Hypothalamus (tissue), 51 donors: ENCODE results near the gene NUDT14.
A peak's percentile ranks its signal among the peaks of the same experiment; 100 is the strongest.

Source experiments
- DNase-seq, 51 donors: peaks; one replicate each; lab custom pipeline; 2025; lab: John Stamatoyannopoulos, UW

Gene NUDT14

DNA sequence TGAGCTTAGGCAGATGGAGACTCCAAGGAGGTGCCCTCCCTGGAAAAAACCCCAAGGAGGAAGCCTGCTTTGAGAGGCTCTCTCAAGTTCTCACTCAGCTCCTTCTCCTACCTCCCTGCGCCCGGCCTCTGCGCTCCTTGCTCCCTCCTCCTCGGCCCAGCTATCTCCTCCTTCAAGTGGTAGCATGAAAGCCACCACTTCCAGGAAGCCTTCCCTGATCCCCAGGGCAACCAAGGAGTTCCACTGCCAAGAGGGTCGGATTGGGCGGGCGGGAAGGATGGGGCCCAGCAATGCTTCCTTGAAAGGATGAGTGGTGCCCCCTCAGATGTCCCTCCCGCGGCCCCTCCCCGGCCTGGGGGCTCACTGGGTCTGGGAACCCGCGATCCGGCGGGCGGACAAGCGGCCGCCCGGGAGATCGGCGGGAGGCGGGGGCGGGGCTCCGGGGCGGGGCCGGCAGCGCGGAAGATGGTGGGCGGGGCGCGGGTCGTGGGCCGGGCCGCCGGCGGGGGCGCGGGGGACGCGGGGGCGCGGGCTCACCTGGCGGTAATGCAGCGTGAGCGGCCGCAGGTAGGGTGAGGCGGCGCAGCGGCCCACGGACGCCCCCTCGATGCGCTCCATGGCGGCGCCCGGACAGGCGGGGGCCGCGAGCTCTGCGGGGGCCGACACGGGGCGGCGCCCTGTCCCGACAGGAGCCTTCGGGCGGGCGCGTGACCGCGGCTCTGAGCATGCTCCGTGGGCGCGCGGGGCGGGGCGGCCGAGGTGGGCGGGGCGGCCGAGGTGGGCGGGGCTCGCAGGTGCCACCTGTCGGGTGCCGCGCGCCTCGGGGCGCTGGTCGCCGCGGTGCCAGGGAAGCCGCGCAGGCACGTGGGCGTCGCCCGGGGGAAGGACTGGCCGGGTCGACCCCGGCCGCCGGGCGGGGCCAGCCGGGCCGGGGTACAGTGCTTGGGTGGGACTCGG is at the start of gene NUDT14:
Gene NUDT14 (minus strand): TSS at position 721 of the 957 bp plus-strand sequence. CDS start 103 bp downstream, at position 618.
- DNase-seq, result peak in 27 of 51 donors; percentile 9 to 66 (median 42)

DNA sequence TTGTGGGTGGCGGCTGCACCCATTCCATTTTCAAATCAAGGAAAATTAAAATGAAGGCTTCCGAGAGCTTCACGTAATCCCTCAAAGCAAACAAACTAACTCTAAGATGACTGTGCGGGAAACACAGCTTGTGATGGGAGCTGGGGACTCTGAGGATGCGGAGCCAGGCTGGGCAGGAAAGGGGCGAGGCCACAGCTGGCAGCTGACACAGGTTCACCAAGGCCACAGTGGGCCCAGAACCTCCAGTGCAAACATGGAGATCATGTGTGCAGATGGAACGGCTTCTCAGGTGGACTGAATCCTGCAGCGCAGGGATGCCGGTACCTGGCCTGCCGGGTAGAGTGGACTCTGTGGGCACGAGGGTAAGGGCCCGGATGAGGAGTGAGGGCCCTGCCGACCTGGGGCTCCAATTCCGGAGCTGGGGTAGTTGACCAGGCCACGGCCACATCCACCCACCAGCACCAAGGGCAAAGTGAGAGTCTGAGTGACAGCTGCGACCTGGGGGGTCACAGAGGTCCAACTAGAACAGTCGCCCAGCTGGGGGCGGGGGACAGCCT is 48.1 kb upstream of the NUDT14 start:
- DNase-seq, result no peak

DNA sequence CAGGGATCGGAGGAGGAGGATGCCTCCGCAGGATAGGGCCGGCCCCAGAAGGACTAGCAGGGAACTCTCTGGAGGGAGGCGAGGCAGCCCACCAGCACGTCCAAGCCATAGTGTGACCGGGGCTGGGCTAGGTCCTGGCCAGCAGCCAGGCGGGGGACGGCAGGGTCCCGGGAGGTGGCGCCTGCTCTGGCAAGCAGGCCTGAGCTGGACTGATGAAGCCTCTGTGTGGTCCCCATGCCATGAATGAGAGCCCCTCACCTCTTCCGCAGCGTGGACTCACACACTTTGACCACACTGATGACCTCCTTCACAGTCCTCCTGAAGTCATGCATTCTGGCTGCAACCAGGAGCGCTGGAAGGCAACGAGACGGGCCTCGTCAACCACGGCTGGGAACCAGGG is 47.5 kb upstream of the NUDT14 start:
- no peak for DNase-seq

DNA sequence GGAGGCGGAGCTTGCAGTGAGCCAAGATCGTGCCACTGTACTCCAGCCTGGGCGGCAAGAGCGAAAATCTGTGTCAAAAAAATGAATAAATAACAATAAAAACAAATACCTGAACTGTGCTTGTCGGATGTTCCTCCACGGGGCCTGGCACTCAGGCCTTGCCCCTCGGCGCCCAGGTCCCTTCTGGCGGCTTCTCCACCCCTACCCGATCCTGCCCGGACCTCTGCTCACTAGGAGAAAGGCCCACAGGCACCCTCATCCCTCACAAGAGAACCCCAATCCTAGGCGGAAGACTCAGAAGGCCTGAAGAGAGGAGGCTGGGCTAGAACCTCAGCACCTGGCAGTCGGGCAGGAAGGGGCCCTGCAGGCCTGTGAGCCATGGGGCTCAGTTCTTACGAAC is 46.2 kb upstream of the NUDT14 start:
- no peak for DNase-seq

DNA sequence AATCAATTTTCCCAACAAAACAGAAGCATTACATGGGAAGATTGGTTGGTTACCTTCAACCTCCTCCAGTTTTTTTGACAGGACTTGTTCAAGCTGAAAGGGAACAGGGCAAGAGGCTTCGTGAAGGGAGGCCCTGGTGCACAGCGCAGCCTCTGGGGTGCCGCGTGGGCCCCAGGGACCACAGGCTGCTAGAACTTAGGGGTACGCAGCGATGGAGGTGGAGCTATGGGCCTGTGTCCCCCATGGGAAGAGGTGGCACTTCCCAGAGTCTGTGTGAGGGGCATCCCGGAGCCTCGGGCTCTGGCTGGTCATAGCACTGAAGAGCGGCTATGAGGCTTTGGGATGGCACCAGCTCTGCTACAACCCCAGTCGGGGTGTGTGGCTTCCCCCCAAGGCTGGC is 45.1 kb upstream of the NUDT14 start:
- DNase-seq, result no peak

DNA sequence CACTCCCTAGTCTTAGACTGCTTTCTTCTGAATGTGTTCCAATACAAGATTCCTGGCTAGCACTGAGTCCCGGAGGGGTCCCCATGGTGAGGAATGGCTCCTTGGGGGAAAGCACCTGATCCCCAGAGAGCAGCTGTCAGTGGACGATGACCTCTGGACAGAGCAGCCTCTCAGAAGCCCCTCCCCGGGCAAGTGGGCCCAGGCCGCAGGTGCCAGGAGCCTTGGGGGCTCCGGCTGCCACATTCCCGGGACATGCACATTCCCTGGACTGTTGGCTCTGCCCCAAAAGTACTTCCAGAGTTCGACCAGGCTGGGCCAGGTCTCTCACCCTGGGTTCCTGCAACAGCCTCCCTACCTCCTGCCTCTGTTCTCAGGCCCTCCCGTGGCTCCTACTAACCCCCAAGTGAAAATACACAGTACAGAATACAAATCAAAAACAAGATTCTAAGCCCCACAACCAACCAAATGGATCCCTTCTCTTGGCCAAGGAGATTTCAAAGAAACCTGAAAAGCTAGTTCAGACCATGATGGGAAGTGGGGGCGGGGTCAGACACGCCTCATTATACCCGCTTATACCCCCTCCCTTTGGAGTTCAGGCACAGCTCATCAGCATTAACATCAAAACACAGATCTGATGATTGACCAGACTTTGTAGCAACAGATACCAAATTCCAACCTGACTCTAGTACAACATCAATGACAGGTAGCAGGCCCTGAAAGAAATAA is 43.9 kb upstream of the NUDT14 start:
- no peak for DNase-seq

DNA sequence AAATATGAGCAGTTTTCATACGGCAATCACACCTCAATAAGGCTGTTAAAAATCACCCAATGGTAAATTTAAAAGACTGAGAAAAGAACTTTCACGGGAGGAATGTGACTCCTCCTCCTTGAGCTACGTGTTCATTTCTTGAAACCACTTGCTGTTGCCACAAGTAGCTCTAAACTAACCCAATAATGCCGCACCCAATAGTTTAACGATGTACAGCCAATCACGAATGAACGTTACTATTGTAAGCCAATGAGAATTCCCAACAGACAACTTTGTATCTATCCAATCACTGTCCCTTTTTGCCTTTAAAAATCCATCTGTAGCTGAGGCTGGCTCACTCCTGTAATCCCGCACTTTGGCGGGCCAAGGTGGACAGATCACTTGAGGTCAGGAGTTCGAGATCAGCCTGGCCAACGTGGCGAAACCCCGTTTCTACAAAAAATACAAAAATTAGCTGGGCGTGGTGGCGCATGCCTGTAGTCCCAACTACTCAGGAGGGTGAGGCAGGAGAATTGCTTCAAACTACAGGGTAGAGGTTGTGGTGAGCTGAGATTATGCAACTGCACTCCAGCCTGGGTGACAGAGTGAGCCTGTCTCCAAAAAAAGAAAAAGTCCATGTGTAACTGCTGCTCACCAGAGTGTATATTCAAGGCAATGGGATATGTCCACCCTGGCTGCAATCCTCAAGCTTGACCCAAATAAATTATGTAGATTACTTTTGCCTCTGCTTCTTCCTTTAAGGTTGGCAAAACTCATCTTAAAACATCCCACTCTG is 42.8 kb upstream of the NUDT14 start:
- no peak for DNase-seq

DNA sequence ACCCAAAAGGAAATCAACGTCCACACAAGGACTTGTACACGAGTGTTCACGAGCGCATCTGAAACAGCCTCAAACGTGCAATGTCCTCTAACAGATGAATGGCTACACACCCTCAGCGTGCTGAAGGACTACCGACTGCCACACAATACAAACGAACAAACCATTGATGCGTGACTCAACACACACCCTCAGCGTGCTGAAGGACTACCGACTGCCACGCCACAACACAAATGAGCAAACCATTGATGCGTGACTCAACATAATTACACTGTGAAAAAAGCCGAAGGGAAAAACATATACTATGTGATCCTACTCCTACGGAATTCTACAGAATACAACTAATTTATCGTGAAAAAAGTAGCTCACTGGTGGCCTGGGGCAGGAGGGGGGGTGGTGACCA is 42.1 kb upstream of the NUDT14 start:
- no peak for DNase-seq

DNA sequence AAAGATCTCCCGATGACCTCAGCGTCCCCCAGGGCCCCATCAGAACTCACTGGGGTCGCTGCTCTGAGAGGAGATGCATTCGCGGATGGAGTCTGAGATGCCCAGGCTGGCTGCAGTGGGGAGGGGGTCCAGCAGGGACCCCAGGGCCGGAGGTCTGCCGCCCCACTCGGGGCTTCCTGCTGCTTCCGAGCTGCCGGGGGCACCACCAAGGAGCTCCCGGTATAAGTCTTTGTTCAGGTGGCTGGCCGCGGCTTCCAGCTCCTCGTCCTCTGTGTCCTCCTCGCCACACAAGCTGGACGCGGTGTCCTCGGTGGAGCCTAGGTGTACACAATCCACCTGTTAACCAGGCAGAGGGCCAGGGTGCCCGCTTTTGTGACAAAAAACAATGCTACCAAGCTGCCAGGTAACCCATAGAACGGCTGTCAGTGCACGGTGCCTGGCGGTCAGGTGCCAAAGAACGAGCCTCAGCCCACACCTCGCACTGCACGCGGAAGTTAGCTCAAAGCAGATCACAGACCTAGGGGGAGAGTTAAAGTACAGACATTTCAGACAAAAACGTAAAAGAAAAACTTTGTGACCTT is 40.6 kb upstream of the NUDT14 start:
- no peak for DNase-seq

DNA sequence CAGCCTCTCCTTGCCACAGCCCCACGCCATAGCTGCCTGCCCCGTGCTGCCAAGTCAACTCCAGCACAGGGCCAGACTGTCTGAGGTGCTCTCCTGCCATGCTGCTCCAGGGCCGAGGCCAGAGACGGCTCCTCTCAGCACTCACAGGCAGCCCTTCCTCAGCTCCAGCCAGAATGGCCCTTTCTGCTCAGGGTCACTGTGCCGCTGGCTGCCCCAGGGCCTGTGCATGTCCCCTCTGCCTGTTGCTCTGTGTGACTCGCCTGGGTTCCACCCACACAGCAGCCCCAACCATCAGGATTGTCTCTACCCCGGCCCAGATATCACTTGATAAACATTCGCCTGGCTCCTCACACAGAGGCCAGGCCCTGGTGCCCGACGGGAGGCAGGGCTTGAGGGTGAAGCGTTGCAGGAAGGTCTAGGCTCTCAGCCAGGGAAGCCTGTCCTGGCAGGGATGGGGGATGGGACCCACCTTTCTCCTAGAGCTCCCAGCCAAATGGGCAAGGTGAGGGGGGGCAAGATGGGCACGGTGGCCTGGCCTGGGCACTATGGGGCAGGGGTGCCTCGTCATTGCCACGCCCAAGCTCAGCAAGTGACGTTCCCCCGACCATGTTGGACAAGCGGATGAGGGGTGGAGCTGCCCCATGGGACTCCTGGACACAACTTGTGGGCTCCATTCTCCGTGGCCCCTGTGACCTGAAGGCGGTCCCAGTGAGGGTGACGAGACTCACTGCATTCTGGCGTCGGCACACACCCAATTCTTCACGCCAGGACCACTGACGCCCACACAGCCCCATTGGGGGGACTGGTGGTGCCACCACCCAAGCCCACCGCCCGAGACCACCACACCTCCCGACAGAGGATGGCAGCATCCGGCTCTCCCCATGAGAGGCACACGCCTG is 39.8 kb upstream of the NUDT14 start:
- no peak for DNase-seq

DNA sequence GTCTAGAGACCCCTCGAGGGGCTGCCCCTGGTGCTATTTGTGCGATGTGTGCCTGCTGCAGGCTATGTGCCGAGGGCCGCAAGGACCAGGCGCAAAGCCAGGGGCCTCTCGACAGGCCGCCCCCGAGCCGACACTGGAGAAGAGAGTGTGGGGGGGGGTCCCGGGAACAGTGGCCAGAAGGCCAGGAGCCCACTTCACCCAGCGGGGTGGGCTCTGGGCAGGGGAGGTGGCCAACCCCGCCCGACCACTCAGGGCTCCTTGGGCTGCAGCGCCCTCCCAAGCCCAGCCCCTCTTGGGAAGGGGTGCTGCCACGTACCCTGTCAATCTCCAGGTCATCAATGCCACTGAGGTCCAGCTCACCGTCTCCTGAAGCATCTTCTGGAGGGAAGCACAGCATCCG is 38.6 kb upstream of the NUDT14 start:
- no peak for DNase-seq

DNA sequence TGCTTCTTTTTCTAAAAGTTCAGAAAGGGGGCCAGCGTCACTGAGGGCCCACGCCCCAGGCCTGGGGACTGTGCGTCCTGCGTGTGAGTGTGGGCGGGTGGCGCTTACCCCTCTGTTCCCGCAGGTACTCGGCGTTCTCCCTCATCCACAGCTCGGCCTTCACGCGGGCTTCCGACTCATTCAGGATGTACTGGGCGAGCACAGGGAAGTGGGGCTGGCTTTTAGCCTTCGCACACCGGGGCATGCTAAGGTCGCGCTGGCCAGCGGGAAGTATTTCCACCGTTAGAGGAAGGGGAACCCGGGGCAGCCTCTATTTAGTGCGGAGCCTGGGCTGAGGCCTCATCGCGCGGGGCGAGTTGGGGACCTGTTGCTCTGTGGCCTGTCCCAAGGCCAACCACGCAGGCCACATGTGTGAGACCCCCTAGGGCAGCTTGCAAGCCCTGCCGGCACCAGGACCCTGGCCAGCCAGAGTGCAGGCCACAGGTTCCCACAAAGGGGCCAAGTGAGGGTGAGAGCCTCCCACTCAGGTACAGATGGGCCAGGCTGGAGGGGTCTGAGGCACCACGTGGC is 38.0 kb upstream of the NUDT14 start:
- DNase-seq, result no peak

DNA sequence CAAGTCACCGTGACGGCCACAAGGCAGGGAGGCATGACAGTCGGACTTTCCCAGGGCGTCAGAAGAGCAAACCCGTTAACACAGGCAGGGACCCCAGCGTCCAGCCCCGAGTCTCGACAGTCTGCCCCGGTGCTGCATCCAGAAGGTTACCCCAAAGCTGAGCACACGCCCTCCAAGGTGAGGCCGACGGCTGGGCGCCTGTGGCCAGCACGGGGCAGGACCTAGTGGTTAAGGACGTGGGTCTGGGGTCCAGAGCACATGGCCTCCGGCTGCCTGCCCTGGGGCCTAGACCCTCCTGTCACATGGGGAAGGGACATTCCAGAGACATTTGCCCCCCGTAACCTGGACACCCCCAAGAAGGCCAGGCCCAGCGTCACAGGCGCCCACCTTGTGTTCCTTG is 37.5 kb upstream of the NUDT14 start:
- DNase-seq, result no peak

DNA sequence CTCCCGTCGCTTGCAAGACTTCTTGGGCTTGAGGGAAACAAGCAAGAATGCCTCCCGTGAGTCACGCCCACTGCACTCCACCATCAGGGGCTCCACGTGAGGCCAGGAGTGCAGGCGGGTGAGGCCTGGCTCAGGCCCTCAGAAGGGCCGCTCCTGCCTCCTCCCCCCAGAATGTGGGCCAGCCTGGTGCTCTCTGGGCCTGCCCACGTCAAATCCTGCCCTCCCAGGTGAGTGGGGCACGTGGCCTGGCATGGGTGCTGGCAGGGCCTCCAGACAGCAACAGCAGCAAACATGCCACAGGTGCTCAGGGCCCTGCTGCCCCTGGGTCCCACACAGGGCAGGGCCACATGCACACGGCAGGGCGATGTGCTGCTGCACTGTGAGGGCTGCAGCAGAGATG is 36.7 kb upstream of the NUDT14 start:
- DNase-seq, result no peak

DNA sequence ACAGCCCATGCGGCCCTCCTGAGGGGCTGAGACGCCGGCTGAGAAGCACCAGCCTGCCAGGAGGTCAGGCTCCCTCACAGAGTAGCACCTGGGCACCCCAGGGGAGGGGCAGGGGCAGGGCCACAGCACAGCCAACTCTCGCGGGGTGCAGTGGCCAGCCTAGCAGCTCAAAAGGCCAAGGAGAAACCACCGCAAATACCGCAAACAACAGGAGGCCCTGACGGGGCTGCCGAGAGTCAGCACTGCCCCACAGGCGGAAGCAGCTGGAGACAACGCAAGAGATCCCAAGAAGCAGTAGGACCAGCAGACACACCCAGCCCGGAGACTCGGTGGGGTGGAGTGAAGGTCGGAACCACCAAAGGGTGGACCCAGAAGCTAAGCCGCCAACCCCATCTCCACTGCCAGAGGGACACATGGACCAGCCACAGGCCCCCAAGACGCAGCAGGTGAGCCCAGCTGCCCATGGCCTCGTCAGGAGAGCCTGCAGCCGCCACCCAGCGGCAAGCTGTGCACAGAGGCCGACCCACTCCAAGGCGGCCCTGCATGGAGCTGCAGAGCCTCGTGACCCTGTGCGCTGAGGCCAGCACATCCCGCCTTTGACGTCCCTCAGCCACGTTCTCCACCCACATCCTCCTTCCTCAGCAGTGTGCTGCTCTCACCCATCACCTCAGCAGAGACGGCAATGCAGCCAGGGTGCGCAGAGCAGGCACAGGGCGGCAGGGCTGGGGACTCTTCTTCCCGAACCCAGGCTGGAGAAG is 35.6 kb upstream of the NUDT14 start:
- no peak for DNase-seq

DNA sequence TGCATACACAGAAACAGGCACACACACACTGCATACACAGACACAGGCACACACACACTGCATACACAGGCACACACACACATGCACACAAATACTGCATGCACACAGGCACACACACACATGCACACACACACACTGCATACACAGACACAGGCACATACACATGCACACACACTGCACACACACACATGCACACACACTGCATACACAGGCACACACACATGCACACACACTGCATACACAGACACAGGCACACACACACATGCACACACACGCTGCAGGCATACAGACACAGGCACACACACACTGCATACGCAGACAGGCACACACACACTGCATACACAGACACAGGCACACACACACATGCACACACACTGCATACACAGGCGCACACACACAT is 34.5 kb upstream of the NUDT14 start:
- DNase-seq, result no peak

DNA sequence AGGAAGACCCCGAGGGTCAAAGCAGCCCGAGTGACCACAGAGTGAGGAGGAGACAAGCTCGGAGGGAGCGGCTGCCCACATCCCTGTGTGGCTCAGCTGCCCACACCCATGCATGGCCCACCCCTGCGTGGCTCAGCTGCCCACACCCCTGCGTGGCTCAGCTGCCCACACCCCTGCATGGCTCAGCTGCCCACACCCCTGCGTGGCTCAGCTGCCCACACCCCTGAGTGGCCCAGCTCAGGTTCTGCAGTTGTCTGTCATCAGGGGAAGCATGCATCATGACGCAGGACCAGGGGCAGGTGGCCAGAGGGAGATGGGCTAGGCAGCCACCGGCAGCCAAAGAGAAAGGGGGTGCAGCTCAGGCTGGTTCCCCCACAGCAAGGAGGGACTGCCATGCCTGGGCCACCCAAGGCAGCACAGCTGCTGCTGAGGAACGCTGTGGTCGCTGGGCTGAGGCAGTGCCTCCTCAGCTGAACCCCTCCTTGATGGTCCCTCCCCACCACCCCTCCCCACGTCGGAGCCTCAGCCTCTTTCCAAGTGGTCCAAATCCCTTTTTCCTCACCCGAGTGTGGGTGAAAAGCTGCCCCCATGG is 33.3 kb upstream of the NUDT14 start:
- DNase-seq, result no peak

DNA sequence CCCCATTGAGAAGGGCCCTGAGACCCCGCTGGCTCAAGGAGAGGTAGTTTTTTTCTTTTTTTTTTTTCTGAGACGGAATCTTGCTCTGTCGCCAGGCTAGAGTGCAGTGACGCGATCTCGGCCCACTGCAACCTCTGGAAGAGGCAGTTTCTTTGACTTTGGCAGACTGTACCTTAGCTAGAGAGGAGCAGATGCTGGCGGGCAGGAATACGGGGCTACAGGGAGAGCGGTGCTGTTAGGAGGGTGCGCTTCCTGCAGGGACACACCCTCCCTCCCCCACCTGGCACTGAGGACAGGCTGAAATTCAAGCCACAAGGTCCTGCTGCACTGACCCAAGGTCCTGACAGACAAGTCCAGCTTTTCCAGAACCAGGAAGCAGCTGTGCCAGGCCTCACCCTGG is 32.2 kb upstream of the NUDT14 start:
- DNase-seq, result no peak
